HUES48 (cell line): ENCODE data around the gene DMRT2.

Experiments
- H3K27ac ChIP-seq: one replicate; pipeline ENCODE4 v1.7.0; 2013; ENCODE audit warnings: low read depth, low read length, inconsistent platforms
- H3K27me3 ChIP-seq: 2 replicates; pipeline ENCODE4 v1.6.1; 2013; ENCODE audit warnings: mild to moderate bottlenecking, low read length; ENCODE audit not compliant: control insufficient read depth, insufficient read depth
- H3K36me3 ChIP-seq: 2 replicates; pipeline ENCODE4 v1.6.1; 2013; ENCODE audit warnings: low read length; ENCODE audit not compliant: control insufficient read depth, insufficient read depth
- H3K4me1 ChIP-seq: 2 replicates; pipeline ENCODE4 v1.6.1; 2013; ENCODE audit warnings: mild to moderate bottlenecking, low read length; ENCODE audit not compliant: control insufficient read depth, insufficient read depth
- H3K4me3 ChIP-seq: 2 replicates; pipeline ENCODE4 v1.5.1; 2013; ENCODE audit warnings: mild to moderate bottlenecking, low read depth, low read length
- H3K9ac ChIP-seq: 2 replicates; pipeline ENCODE4 v1.6.1; 2013; ENCODE audit warnings: mild to moderate bottlenecking, low read depth, low read length, moderate library complexity
- H3K9me3 ChIP-seq: 2 replicates; pipeline ENCODE4 v1.6.1; 2013; ENCODE audit warnings: low read length; ENCODE audit not compliant: control insufficient read depth, insufficient read depth

Gene DMRT2

GRCh38 chr9:1096155-1096964, 46.2 kb downstream of the DMRT2 start:
- Histone ChIP-seq H3K36me3 (no peaks in the 10 kb centered on the region), H3K27ac (no peak overlapping the region), H3K27me3 (no peaks in the 10 kb centered on the region; the same call in 1 of the 2 replicates), H3K9ac (no peak overlapping the region), H3K9me3 (no peaks in the 10 kb centered on the region), H3K4me1 (no peaks in the 10 kb centered on the region), H3K4me3 (no peak overlapping the region)

- H3K36me3 ChIP-seq, result no peaks in the 10 kb centered on the region
- H3K27ac ChIP-seq, result no peak overlapping the region
- H3K27me3 ChIP-seq, result no peaks in the 10 kb centered on the region; the same call in 1 of the 2 replicates
- no peak overlapping the region for H3K4me3 ChIP-seq
- H3K9me3 ChIP-seq, result no peaks in the 10 kb centered on the region
- no peak overlapping the region for H3K9ac ChIP-seq
- no peaks in the 10 kb centered on the region for H3K4me1 ChIP-seq
Observed at GRCh38 chr9:1098551-1098950, 48.4 kb downstream of the DMRT2 start.

GRCh38 chr9:1100201-1100600, 50.0 kb downstream of the DMRT2 start:
- Histone ChIP-seq H3K27me3 (no peaks in the 10 kb centered on the region), H3K36me3 (no peaks in the 10 kb centered on the region), H3K4me3 (no peak overlapping the region), H3K27ac (no peak overlapping the region), H3K4me1 (no peaks in the 10 kb centered on the region), H3K9ac (no peak overlapping the region), H3K9me3 (no peaks in the 10 kb centered on the region)

GRCh38 chr9:1100945-1101344, 50.8 kb downstream of the DMRT2 start:
- Histone ChIP-seq H3K36me3 (no peaks in the 10 kb centered on the region), H3K9me3 (no peaks in the 10 kb centered on the region), H3K27ac (no peak overlapping the region), H3K27me3 (no peaks in the 10 kb centered on the region), H3K9ac (no peak overlapping the region), H3K4me1 (no peaks in the 10 kb centered on the region), H3K4me3 (no peak overlapping the region)

GRCh38 chr9:1101846-1102641, 51.9 kb downstream of the DMRT2 start:
- Histone ChIP-seq H3K4me3 (no peak overlapping the region), H3K9ac (no peak overlapping the region)

GRCh38 chr9:1102642-1102970, 52.4 kb downstream of the DMRT2 start:
- Histone ChIP-seq H3K4me1 (no peaks in the 10 kb centered on the region), H3K9me3 (no peaks in the 10 kb centered on the region), H3K27me3 (no peaks in the 10 kb centered on the region), H3K36me3 (no peaks in the 10 kb centered on the region), H3K27ac (no peak overlapping the region), H3K9ac (no peak overlapping the region), H3K4me3 (no peak overlapping the region)

More at GRCh38 chr9:1101846-1102641, 51.9 kb downstream of the DMRT2 start:
- H3K9me3 ChIP-seq, result no peaks in the 10 kb centered on the region
- H3K27me3 ChIP-seq, result no peaks in the 10 kb centered on the region
- no peaks in the 10 kb centered on the region for H3K4me1 ChIP-seq
- H3K27ac ChIP-seq, result no peak overlapping the region
- no peaks in the 10 kb centered on the region for H3K36me3 ChIP-seq
